OCI-LY3 (cell line): ENCODE data around the gene EFEMP1.

Experiments
- H2AFZ ChIP-seq: fragments of 200-600, 300-600 bp; shearing (Covaris generic); 2 replicates; pipeline ENCODE4 v1.6.0; 2014; ENCODE audit warnings: antibody characterized with exemption, low read depth, low read length
- H3K27ac ChIP-seq: fragments of 200-600, 300-600 bp; sonication (generic); 2 replicates; pipeline ENCODE4 v1.5.1; 2014; ENCODE audit warnings: mild to moderate bottlenecking, low read length, moderate library complexity, mixed read lengths
- H3K27me3 ChIP-seq: fragments of 200-600, 300-600 bp; sonication (generic); 2 replicates; pipeline ENCODE4 v1.6.1; 2014; ENCODE audit warnings: low read depth, low read length, mixed read lengths
- H3K36me3 ChIP-seq: fragments of 200-600, 300-600 bp; sonication (generic); replicated peaks from 2 replicates; pipeline ENCODE3; 2014; ENCODE audit warnings: low read depth, low read length, mixed read lengths
- H3K4me1 ChIP-seq: fragments of 300-600, 200-600 bp; sonication (generic); 2 replicates; pipeline ENCODE4 v1.6.1; 2014; ENCODE audit warnings: low read length, mixed read lengths
- H3K4me2 ChIP-seq: fragments of 200-600, 300-600 bp; sonication (generic); 2 replicates; pipeline ENCODE4 v1.6.1; 2014; ENCODE audit warnings: low read length, mixed read lengths
- H3K4me3 ChIP-seq: fragments of 300-600, 200-600 bp; sonication (generic); 2 replicates; pipeline ENCODE4 v1.5.1; 2014; ENCODE audit warnings: antibody characterized with exemption, mild to moderate bottlenecking, low read length, moderate library complexity
- H3K79me2 ChIP-seq: fragments of 300-600, 200-600 bp; shearing (Covaris generic); 2 replicates; pipeline ENCODE4 v1.6.1; 2014; ENCODE audit warnings: mild to moderate bottlenecking, low read length, mixed read lengths
- H3K9ac ChIP-seq: fragments of 300-600, 200-600 bp; shearing (Covaris generic); 2 replicates; pipeline ENCODE4 v1.6.0; 2014; ENCODE audit warnings: mild to moderate bottlenecking, low read length, moderate library complexity
- H3K9me3 ChIP-seq: fragments of 200-600, 300-600 bp; shearing (Covaris generic); 2 replicates; pipeline ENCODE4 v1.6.1; 2014; ENCODE audit warnings: low read length, mixed read lengths; ENCODE audit not compliant: insufficient read depth
- H4K20me1 ChIP-seq: fragments of 200-600, 300-600 bp; sonication (generic); 2 replicates; pipeline ENCODE4 v1.6.1; 2016; ENCODE audit warnings: low read length, mixed read lengths; ENCODE audit not compliant: insufficient read depth
- EZH2phosphoT487 ChIP-seq: fragments of 200-600 bp; shearing (Covaris generic); IDR thresholded peaks from 2 replicates; pipeline ENCODE4 v1.6.1; 2018; ENCODE audit warnings: antibody characterized with exemption, mixed run types, low read depth
- TF ChIP-seq, protein P1 (sequence below): fragments of 200-600, 300-600 bp; sonication (generic); IDR thresholded peaks from 2 replicates; pipeline ENCODE4 v1.5.1; 2014; ENCODE audit warnings: antibody characterized with exemption, low read length, low read depth

The EFEMP1 gene

DNA sequence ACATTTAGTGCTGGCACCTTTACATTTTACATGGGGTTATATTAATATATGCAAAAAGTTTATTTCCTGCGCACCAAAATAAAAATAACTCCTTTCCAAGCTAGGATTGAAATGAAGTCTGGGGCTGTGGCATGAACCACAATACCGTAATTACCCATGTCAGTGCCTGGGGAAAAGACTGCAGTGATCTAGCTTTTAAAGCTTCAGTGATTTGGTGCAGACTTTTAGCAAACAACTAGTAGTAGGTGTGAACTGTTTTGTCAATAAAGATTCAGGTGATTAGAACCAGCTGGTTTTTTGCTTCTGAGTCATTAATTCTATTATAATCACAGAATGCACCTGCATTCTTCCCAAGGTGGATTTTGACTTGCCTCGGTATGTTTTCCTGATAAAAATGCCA lies 21.2 kb downstream of the EFEMP1 start:
- Histone ChIP-seq H3K79me2 (no peaks in the 10 kb centered on the region), H3K9me3 (no peaks in the 10 kb centered on the region), H3K4me2 (no peak overlapping the region), H4K20me1 (no peaks in the 10 kb centered on the region), H3K27me3 (no peaks in the 10 kb centered on the region), H3K36me3 (peaks cover 2% of the 10 kb centered on the region), H3K27ac (no peak overlapping the region), H3K4me3 (no peak overlapping the region), H3K9ac (no peak overlapping the region), H2AFZ (no peak overlapping the region), H3K4me1 (peaks cover 21% of the 10 kb centered on the region)
- no peak for TF ChIP-seq EZH2phosphoT487
- TF ChIP-seq, protein P1, sequence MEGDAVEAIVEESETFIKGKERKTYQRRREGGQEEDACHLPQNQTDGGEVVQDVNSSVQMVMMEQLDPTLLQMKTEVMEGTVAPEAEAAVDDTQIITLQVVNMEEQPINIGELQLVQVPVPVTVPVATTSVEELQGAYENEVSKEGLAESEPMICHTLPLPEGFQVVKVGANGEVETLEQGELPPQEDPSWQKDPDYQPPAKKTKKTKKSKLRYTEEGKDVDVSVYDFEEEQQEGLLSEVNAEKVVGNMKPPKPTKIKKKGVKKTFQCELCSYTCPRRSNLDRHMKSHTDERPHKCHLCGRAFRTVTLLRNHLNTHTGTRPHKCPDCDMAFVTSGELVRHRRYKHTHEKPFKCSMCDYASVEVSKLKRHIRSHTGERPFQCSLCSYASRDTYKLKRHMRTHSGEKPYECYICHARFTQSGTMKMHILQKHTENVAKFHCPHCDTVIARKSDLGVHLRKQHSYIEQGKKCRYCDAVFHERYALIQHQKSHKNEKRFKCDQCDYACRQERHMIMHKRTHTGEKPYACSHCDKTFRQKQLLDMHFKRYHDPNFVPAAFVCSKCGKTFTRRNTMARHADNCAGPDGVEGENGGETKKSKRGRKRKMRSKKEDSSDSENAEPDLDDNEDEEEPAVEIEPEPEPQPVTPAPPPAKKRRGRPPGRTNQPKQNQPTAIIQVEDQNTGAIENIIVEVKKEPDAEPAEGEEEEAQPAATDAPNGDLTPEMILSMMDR: no peak

DNA sequence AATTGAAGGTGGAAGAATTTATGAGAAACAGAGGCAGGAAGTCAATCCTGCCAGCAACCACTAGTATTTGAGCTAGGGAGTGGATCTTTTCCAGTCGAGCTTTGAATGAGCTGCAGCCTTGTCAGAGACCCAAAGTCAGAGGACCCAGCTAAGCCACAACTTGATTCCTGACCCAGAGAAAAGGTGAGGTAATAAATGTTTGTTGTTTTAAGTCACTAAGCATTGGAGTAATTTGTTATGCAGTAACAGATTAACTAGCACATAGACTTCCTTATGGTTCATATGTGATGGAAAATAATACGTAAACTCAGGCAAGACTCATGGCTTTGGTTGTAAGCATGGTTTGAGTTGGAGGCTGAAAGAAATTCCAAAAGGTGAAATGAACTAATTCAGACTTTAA lies 21.6 kb downstream of the EFEMP1 start:
- no peak overlapping the region for H3K4me2 ChIP-seq
- no peak overlapping the region for H3K27ac ChIP-seq
- H3K36me3 ChIP-seq: peaks cover 2% of the 10 kb centered on the region
- no peaks in the 10 kb centered on the region for H3K9me3 ChIP-seq
- H3K79me2 ChIP-seq: no peaks in the 10 kb centered on the region
- no peaks in the 10 kb centered on the region for H3K27me3 ChIP-seq
- H3K4me3 ChIP-seq: no peak overlapping the region
- TF ChIP-seq EZH2phosphoT487: no peak
- TF ChIP-seq, protein P1: no peak
- no peaks in the 10 kb centered on the region for H4K20me1 ChIP-seq
- peaks cover 20% of the 10 kb centered on the region for H3K4me1 ChIP-seq
- H2AFZ ChIP-seq: no peak overlapping the region
- H3K9ac ChIP-seq: no peak overlapping the region

DNA sequence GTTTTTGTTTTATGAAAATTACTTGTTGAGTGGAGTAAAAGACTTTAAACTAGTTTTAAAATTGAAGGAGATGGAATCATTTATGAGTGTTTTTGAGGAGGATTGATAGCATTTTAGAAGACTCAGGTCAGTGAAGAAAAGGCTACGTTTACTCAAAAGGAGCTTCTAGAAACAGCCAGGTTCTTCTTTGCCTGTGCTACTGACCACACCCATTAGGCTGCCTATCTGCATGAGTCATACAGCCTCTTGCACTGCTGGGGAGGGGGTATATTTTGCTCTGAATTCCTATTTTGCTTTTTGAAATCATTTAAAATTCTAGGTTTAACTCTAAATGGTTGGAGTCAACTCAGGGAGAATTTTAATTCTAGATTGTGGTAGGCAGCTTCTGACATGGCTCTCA lies 22.3 kb downstream of the EFEMP1 start:
- Histone ChIP-seq H3K27ac (no peak overlapping the region), H3K79me2 (no peaks in the 10 kb centered on the region), H3K4me1 (peaks cover 23% of the 10 kb centered on the region), H3K4me3 (no peak overlapping the region), H3K9ac (no peak overlapping the region), H2AFZ (no peak overlapping the region), H3K36me3 (peaks cover 2% of the 10 kb centered on the region), H3K9me3 (no peaks in the 10 kb centered on the region), H3K27me3 (no peaks in the 10 kb centered on the region), H3K4me2 (no peak overlapping the region), H4K20me1 (no peaks in the 10 kb centered on the region)
- TF ChIP-seq, protein P1: no peak
- no peak for TF ChIP-seq EZH2phosphoT487

DNA sequence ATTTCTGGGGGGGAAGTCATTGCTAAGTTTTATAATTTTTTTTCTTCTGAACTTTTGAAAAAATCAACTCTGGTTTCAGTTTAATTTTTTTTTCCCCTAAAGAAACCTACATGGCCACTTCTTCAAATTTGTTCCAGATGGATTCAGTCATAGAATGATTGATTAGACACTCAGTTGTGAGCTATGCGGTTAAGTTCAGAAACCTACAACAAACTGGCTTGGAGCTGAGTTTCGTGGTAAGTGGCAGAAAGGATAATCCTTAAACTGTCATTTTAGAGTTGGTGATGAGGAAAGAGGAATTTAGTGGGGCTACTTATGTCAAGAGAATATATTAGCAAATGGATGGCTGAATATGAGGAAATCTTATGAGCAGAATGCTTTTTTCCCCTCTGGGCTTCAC lies 23.7 kb downstream of the EFEMP1 start:
- peaks cover 24% of the 10 kb centered on the region for H3K4me1 ChIP-seq
- TF ChIP-seq EZH2phosphoT487: no peak
- TF ChIP-seq, protein P1: no peak
- H3K4me3 ChIP-seq: no peak overlapping the region
- no peak overlapping the region for H2AFZ ChIP-seq
- no peaks in the 10 kb centered on the region for H3K27me3 ChIP-seq
- H3K27ac ChIP-seq: no peak overlapping the region
- H3K79me2 ChIP-seq: no peaks in the 10 kb centered on the region
- H3K36me3 ChIP-seq: peaks cover 2% of the 10 kb centered on the region
- no peak overlapping the region for H3K9ac ChIP-seq
- H4K20me1 ChIP-seq: no peaks in the 10 kb centered on the region
- H3K4me2 ChIP-seq: no peak overlapping the region
- no peaks in the 10 kb centered on the region for H3K9me3 ChIP-seq
